Left cardiac atrium (tissue), 4 donors: ENCODE measurements around the gene TMEM178B. TPM values are rescaled to one million over a fixed set of nuclear protein-coding genes. Genes with fewer than 3 reads are reported as not detected.

Experiments used
- ATAC-seq, 2 donors: fragments of 200-7000 bp; cut with Tn5 transposase; one replicate each; pipeline ENCODE4 v1.9.1; 2020; ENCODE audit warnings: mild to moderate bottlenecking in 2 of 2, moderate library complexity in 2 of 2
- DNase-seq: peaks from one replicate; pipeline ENCODE4 v3.0.0-alpha.2; 2020
- intact Hi-C, 2 donors: fragments of 100-400 bp; cut with DNase I; formaldehyde crosslinking; loops; one replicate each; pipeline versions ENCODE4 v1.14.1 to v1.15.1; 2022 to 2023
- total RNA-seq, 2 donors: library from RNA; stranded (reverse); fragmentation: NEBNext Ultra II Directional; extraction: Animal tissue kit (Norgen Biotek cat#: 25700); gene quantifications; one replicate each; pipeline ENCODE4 v1.2.1, GENCODE V29; 2021
- donor health status: DM: no; HTN: yes; CAD: no.
- donor health status: DM: no; HTN: yes; CAD: no; lungs with severe emphysema.
- donor health status: DM: yes; HTN: yes; CAD: no.
- donor health status: Dilated cardiomyopathy.

TMEM178B gene
- total RNA-seq, 2 donors from 2014 or later = 24.4 to 29.9 TPM

- DNase-seq (no peak), ATAC-seq (no peak)
- intact Hi-C loops = no loop called here
Measured at GRCh38 chr7:141126107-141126506, 52.2 kb downstream of the TMEM178B start.

DNA sequence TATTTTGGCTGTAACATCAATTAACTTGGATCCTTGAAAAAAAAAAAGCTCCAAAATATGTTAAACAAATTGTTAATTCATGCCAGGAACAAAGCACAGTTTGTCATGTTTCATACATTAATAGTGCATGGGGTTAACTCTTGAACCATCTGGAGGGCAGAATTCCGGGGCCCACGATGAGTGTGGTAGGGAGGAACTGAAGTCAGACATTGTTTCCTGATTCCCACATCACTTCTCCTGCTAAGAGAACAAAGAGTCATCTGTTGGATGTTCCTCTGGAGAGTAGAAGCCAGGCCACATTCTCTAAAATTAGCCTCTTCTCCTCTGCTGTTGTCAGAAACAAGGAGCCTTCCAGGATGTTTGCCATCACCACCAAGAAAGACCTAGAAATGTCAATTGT, 54.6 kb downstream of the TMEM178B start:
- DNase-seq = no peak
- ATAC-seq = no peak

DNA sequence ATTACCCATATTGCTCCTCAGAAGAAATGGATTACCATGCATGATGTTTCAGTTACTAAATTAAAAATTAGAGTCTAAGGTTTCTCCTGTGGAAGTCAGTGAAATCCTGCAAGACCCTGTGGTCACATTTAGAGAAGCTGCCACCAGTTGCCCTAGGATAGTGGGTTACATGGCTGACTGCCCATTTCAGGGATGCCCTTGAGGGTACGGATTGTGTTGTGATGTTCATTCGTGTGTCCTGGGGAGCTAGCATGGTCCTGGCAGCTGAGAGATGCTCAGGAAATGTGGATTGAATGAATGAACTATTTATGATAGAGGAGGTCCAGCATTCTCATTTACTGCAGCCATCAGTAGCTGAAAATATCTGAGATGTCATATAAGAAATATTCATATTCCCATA, 55.1 kb downstream of the TMEM178B start:
- intact Hi-C loops = no loop called here
- ATAC-seq = no peak
- no peak for DNase-seq

More for the DNA sequence above, 54.6 kb downstream of the TMEM178B start:
- intact Hi-C loops = no loop called here

DNA sequence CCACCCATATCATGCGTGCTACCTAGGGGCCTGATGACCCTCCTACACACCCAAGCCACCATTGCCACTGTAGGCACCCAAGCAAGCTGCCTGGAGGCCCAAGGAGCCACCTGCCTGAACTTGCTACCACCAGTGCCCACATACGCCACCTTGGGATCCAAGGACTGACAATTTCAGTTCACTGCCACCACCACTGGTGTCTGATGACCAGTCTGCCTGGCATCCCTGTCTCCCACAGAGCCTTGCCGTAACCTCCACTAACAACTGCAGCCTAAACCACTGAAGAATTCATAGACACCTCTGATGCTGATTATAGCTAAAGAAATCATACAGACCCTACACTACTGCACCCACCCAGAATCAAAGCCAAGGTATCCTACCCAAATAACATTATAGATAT, 58.8 kb downstream of the TMEM178B start:
- ATAC-seq (no peak), DNase-seq (no peak)
- intact Hi-C loops = no loop called here

- no peak for DNase-seq
- intact Hi-C loops = no loop called here
- no peak for ATAC-seq
Measured at GRCh38 chr7:141133646-141134045, 59.8 kb downstream of the TMEM178B start.

DNA sequence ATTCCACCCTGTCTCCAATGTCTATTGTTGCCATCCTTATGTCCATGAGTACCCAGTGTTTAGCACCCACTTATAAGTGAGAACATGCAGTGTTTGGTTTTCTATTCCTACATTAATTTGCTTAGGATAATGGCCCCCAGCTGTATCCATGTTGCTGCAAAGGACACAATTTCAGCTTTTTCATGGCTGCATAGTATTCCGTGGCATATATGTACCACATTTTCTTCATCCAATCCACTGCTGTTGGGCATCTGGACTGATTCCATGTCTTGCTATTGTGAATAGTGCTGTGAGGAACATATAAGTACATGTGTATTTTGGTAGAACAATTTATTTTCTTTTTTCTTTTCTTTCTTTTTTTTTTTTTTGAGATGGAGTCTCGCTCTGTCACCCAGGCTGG, 68.2 kb downstream of the TMEM178B start:
- DNase-seq = no peak
- intact Hi-C loops = no loop called here

DNA sequence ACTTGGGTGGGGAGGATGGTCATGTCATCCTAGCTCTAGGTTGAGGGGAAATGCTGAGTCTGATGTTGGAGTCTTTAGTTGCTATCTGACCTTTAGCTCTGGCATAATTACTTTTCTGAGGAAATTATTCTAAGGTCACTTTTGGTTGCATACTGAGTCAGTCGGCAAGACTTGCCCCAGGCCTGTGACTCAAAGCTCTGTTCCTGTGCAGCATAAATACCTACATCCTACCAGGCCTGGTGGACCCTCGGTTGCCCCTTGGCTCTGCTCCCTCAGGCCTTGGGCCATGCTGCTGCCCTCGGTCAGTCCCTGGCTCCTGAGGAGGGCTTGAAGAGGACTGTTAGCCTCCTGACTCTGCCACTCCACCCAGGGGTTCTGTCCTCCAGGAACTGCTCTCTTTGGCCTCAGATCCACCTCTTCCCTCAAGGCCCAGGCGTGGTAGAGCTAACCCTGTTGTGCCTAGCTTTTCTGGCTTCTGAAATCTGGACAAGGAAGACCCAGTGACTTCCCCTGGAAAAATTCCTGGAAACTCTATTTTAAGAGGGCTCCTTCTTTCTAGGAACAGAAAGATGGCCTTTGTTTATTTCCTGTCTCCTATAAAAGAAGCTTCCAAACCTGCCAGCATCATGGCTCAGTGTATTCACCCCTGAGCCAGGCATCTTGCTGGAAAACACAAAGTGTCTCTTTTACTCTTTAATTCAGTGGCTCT, 71.2 kb downstream of the TMEM178B start:
- DNase-seq (no peak), ATAC-seq (no peak)
- intact Hi-C loops = no loop called here

More for the DNA sequence above, 68.2 kb downstream of the TMEM178B start:
- ATAC-seq = no peak

GRCh38 chr7:141145630-141145982, 71.7 kb downstream of the TMEM178B start:
- ATAC-seq (no peak), DNase-seq (no peak)
- intact Hi-C loops = no loop called here

GRCh38 chr7:141147482-141147881, 73.6 kb downstream of the TMEM178B start:
- intact Hi-C loops = no loop called here
- DNase-seq (no peak), ATAC-seq (no peak)

DNA sequence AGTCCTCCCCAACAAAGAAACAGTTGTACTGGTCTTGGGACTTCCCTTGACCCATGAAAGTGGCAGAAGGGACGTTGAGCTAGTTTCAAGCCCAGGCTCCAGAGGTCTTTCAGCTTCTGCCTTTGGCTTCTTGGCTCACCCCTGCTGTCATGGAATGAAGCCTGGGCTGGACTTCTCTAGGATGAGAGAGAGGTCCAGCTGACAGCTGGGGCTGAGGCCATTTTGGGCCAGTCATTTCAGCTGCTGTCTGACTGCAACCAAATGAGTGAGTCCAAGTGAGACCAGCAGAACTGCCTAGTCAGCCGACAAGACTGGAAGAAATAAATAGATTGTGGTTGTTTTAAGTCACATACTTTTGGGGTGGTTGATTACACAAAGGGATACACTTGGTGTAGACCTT, 76.6 kb downstream of the TMEM178B start:
- ATAC-seq (no peak), DNase-seq (no peak)
- intact Hi-C loops = no loop called here

GRCh38 chr7:141151746-141152145, 77.9 kb downstream of the TMEM178B start:
- intact Hi-C loops = no loop called here
- DNase-seq (no peak), ATAC-seq (no peak)

DNA sequence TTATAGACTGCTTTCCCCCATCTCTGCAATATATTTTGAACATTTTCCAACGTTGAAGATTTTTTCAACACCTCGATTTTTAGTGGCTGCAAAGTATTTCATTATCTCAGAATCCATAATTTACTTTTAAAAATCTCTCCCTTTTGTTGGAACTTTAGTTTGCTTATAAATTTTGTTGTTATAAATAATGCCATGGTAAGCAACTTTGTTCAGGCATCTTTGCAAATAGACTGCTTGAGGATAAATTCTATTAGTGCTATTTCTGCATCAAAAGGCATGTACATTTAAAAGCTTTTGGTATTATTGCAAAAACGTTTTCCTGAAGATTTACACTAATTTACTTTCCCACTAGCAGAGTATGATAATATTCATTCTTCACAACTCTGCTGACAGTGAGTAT, 79.4 kb downstream of the TMEM178B start:
- DNase-seq (no peak), ATAC-seq (no peak)
- intact Hi-C loops = no loop called here

DNA sequence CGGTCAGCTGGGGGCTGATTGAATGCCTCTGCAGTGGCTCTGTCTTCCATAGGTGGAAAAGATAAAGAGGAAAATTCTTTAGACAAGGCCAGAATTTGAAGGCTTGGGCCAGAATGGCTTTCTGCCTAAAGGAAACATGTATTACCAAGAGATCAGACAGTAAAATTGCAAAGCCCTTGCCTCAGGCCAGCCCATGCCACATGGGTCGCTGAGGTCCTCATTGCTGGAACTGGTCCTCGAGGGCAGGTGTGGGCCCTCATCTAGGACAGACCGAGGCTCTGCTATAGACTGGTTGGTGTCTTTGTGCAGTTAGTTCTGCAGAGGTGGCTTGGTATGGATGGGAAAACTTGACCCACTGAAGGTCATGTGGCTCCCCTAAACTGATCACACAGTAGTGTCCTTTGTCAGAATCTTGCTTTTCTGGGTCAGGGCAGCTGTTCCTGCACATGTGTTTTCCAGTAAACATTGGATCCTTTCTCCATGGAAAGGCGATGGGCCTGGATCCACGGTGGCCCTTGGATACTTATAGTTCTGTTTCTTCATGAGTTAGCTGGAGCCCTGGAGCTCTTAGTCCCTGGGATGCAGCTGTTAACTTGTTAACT, 80.4 kb downstream of the TMEM178B start:
- DNase-seq (no peak), ATAC-seq (no peak)
- intact Hi-C loops = no loop called here

DNA sequence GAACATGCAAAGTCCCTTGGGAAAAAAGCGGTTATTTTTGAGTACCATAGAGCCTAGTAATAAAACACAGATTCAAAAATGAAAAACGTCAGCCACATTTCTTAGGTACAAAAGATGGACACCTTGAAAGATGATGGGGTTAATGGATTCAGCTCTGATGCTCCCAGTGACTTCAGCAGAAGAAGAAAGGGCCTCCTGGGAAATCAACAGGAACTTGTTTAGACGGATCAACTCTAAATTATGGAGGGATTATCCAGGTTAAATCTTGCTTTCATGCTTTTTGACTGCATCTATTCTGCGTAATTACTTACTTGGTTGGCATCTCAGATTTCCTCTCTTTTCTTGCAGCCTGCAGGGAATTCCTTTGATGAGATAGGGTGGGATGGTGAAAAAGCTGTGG, 82.5 kb downstream of the TMEM178B start:
- intact Hi-C loops = no loop called here
- ATAC-seq (no peak), DNase-seq (no peak)

DNA sequence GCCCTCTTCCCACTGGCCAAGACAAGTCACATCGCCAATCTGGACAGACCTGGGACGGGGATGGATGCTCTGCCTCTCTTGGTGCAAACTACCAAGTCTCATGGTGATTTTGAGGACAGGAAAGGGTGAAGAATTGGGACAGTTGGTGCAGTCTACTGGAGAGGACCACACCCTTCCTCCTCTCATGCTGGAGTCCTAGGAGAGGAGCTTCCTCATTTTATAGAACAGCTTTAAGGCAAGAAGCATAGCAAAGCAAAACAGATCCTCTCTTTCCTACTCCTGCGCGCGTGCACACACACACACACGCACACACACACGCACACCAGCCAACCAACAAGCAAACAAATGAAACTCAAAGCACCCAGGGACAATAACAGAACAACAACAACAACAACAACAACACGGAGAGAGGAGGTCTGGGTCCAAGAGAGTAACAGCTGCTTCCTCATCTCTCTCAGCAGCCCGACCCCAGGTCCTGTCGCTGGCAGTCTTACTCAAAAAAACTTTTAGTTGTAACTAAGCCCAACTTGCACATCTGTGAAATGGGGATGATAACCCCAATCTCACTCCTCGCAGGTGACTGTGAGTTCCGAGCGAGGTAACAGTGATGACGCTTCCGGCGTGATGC, 83.4 kb downstream of the TMEM178B start:
- ATAC-seq = no peak
- no peak for DNase-seq
- intact Hi-C loops = no loop called here

DNA sequence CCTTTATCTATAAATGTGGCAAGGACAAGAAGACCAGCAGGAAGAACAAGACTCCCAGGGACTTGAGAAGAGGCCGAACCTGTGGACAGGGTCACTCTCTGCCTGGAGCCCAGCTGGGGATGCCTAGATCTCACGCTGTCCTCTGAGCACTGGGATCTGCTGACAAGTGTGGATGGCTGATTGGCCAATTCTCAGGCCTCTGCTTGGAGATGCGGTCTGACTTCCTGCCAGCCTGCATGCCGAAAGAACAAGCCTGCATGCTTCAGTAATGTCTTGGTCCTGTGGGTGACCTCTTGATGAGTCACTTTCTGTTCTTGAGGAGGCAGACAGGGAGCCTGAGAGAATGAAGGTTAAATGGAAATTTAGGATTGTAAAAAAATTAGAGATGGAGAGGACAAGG, 84.7 kb downstream of the TMEM178B start:
- ATAC-seq = peak; percentile 38 to 84
- DNase-seq = peak; percentile 65
- intact Hi-C loops = no loop called here

GRCh38 chr7:141160246-141160860, 86.5 kb downstream of the TMEM178B start:
- DNase-seq (no peak), ATAC-seq (no peak)
- intact Hi-C loops = no loop called here

- no peak for DNase-seq
- no peak for ATAC-seq
- intact Hi-C loops = no loop called here
Measured at GRCh38 chr7:141161550-141162535, 88.0 kb downstream of the TMEM178B start.

DNA sequence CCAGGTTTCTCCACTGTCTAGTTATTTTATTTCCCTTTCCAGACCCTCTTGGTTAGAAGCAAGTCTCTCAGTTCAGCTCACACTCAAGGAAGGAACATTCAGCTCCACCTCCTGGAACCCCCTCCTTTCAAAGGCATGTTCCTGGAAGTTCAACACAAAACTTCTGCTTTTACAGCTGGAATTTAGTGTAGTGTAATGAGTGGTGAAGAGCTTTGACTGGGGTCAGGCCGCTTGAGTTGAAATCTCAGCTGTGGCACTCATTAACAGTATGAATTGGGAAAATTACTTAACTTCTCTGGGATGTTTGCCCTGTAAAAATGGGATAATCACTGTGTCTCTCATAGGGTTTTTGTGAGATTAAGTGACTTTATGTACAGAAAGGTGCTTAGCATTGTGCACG, 91.7 kb downstream of the TMEM178B start:
- no peak for DNase-seq
- no peak for ATAC-seq
- intact Hi-C loops = no loop called here
